AG04449 (cell line): ENCODE results near the gene KREMEN2.

Experiments used
- CTCF ChIA-PET: fragments of 350-600 bp; formaldehyde crosslinking; extraction: SDS; loops from one replicate; lab custom pipeline; 2021; ENCODE audit warnings: antibody characterized with exemption; lab: Yijun Ruan, JAX
- POLR2A ChIA-PET: fragments of 400-600, 350-600 bp; formaldehyde crosslinking; extraction: SDS; loops from one replicate; lab custom pipeline; 2020; ENCODE audit warnings: antibody characterized with exemption, inconsistent platforms; lab: Yijun Ruan, JAX
- DNase-seq: peaks from one replicate; pipeline ENCODE4 v3.0.0-alpha.2; 2010; ENCODE audit warnings: low read depth, low spot score
- H3K4me3 ChIP-seq: 2 replicates; pipeline ENCODE4 v1.5.1; 2011; ENCODE audit warnings: low read depth, mild to moderate bottlenecking, control low read depth, low read length
- CTCF ChIP-seq: IDR thresholded peaks from one replicate; pipeline ENCODE4 v1.5.1; 2011; ENCODE audit warnings: mild to moderate bottlenecking, moderate library complexity, low read length, control low read depth, inconsistent platforms; ENCODE audit not compliant: insufficient read depth; ENCODE audit errors: missing control alignments

Gene KREMEN2

DNA sequence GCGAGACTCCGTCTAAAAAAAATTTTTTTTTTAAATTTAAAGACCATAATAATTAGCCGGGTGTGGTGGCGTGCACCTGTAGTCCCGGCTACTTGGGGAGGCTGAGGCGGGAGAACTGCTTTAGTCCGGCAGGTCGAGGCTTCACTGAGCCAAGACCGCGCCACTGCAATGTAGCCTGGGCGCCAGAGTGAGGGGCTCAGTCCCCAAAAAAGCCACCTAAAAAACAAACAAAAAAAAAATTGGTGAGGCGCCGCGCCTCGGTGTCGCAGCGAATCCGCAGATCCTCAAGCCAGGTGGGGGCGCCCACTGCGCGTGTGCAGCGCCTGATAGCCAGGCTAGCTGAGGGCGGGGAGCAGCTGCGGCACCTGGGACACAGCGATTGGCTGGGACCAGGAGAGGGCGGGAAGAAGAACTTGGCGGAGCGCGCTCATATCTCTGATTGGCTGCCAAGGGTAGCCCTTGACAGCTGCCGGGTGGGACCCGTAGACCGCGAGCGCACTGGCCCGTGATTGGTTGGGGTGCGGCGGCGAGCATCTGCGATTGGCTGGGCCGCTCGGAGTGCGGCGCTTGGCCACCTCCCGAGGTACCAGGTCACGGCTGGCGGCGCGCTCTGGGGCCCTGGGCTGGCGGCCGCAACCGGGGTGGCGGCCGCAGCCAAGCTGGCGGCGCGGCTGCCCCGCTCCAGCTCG, 39.7 kb downstream of the KREMEN2 start:
- H3K4me3 ChIP-seq = no peak overlapping the region
- POLR2A ChIA-PET = interaction anchor here (0.7 to 1.6 kb wide), 4 partner anchors 15 to 24 kb away, joined by 3 to 14 read pairs (median 4); partner anchors contain the start of genes HCFC1R1, THOC6 and TNFRSF12A
- peak; percentile 84 for DNase-seq
- CTCF ChIA-PET = interaction anchor here (1.2 to 11.4 kb wide), 3 partner anchors 11 to 27 kb away, joined by 4 to 112 read pairs (median 4); partner anchors contain the start of gene TNFRSF12A
- peak; percentile 61 for TF ChIP-seq CTCF

GRCh38 chr16:3004319-3004718, 40.2 kb downstream of the KREMEN2 start:
- ChIA-PET POLR2A (interaction anchor here (0.7 to 1.6 kb wide), 4 partner anchors 14 to 23 kb away, joined by 3 to 14 read pairs (median 4); partner anchors contain the start of genes HCFC1R1, THOC6 and TNFRSF12A), CTCF (interaction anchor here (1.2 to 11.4 kb wide), 3 partner anchors 11 to 26 kb away, joined by 4 to 112 read pairs (median 4); partner anchors contain the start of gene TNFRSF12A)
- no peak overlapping the region for H3K4me3 ChIP-seq
- DNase-seq = no peak
- no peak for TF ChIP-seq CTCF

DNA sequence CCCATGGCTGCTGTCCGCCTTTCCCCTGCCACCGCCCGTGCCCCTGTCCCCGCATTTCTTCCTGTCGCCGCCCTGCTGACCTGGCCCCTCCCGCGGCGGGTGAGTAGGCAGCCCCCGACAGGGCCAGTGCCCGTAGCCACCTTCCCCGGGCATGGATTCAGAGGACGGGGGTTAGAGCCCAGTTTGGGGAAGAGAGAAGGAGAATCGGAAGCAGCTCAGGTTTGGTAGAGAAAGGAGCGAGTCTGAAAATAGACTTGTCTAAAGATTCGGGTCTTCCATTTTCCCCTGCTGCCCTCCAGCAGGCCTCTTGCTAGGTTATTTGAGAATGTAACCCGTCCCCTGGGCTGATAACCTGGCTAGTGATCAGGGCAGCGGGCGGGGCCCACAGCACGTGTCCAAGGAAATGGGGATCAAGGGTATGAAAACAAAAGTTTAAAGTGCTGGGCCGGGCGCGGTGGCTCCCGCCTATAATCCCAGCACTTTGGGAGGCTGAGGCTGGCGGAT, 40.8 kb downstream of the KREMEN2 start:
- ChIA-PET CTCF (interaction anchor here (11.4 kb wide), 1 partner anchor 25 kb away, joined by 112 read pairs; no protein-coding TSS in a partner anchor), POLR2A (interaction anchor here (1.6 kb wide), 1 partner anchor 16 kb away, joined by 14 read pairs; the partner anchor contains the start of gene TNFRSF12A)
- H3K4me3 ChIP-seq = no peak overlapping the region
- no peak for DNase-seq
- no peak for TF ChIP-seq CTCF

DNA sequence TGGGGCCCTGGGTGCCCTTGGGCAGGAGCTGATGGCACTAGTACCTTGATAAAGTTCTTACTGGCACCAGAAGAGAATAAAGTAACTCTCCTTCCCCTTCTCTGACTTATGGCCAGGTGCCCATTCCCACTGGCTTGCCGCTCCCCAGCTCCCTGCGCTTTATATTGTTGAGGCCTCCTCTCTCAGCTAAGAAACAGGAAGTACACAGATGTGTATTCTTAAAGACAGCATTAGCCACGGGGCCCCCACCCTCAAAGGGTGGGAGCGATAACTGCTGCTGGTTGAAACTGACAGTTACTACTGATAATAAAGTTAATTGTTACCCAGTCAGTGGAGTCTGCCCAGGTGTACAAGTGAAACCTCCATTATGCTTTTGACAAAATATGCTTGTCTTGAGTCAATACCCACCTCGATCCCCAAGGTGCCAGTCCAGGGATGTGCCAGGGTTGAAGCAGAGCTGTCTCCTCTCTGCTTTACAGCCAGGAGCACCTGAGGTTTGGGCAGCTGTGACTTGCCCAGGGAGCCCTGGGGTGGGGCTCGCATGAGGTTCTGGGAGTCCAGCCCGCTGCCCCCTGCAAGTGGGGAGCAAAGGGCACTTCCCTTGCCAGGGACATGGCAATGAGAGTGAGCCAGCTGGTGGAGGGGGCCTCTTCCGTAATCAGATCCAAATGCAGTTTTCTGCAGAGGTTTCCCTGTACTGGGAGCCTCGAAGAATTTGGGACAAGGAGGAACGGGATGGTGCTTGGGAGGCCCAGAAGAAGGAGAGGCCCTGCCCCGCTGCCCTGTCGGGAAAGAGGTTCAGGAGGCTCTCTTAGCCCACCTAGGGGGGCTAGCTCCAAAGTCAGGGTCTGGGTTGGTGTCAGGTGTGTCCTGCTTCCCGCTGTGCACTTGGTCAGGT, 43.2 kb downstream of the KREMEN2 start:
- no peak for DNase-seq
- POLR2A ChIA-PET = interaction anchor here (1.6 kb wide), 1 partner anchor 13 kb away, joined by 6 read pairs; the partner anchor contains the start of gene TNFRSF12A

More for the DNA sequence above, 43.2 kb downstream of the KREMEN2 start:
- TF ChIP-seq CTCF = no peak
- CTCF ChIA-PET = interaction anchor here (1.1 to 11.4 kb wide), 3 partner anchors 13 to 51 kb away, joined by 3 to 112 read pairs (median 4); partner anchors contain the start of gene TNFRSF12A
- no peak overlapping the region for H3K4me3 ChIP-seq
